ENCODE results near the gene LRRC30.

GRCh38 chr18:7255643-7256042 lies 24.8 kb downstream of the LRRC30 start:
- TF ChIP-seq CTCF (IDR thresholded peaks at IDR 0.05) (no peak), POLR2A (IDR thresholded peaks at IDR 0.05) (no peak)

All from right lobe of liver (tissue), 4 donors.